HG03108 (cell line): ENCODE measurements around the gene NAT16.
"Not testable (repeated sequence)": the region's sequence is repeated elsewhere in the genome, so short reads cannot be mapped to it uniquely, and the experiment has no call there.

Source experiments
- ATAC-seq: cut with Tn5 transposase; IDR thresholded peaks from one replicate; pipeline ENCODE4 v1.9.1; 2021; ENCODE audit warnings: moderate library complexity; ENCODE audit not compliant: unreplicated experiment

Gene NAT16

DNA sequence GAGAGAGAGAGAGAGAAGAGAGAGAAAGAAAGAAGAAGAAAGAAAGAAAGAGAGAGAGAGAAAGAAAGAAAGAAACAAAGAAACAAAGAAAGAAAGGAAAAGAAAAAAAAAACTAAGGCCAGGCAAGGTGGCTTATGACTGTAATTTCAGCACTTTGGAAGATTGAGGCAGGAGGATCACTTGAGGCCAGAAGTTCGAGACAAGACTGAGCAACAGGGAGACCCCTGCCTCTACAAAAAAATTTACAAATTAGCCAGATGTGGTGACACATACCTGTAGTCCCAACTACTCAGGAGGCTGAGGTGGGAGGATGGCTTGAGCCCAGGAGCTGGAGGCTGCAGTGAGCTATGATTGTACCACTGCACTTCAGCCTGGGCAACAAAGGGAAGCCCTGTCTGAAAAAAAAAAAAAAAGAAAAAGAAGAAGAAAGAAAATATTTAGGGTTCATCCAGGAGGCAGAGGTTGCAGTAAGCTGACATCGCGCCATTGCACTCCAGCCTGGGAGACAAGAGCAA, 50.4 kb downstream of the NAT16 start:
- no peak for ATAC-seq

DNA sequence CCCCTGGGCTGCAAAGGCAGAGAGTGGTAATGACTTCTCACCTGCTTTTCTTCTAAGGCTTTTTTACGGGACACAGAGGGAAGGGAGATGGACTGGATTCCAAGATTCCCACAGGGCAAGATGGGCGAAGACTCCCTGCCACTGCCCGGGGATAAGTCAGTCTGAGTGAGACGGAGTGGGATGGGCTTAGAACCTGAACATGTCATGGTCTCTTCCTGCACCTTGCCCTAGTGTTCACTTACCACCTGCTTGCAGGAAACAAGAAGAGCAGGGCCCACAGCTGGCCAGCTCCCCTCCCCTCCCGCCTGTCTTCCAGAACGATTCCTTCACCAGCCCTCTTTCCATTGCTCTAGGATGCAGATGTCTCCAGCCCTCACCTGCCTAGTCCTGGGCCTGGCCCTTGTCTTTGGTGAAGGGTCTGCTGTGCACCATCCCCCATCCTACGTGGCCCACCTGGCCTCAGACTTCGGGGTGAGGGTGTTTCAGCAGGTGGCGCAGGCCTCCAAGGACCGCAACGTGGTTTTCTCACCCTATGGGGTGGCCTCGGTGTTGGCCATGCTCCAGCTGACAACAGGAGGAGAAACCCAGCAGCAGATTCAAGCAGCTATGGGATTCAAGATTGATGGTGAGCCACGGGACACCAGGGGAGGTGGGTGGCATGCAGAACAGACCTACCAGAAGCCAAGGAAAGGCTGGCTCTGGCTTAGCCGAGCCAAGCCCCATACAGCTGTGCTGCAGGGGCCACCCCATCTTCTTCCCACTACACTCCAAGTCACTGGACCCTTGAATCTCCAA, 51.9 kb downstream of the NAT16 start:
- ATAC-seq: no peak

DNA sequence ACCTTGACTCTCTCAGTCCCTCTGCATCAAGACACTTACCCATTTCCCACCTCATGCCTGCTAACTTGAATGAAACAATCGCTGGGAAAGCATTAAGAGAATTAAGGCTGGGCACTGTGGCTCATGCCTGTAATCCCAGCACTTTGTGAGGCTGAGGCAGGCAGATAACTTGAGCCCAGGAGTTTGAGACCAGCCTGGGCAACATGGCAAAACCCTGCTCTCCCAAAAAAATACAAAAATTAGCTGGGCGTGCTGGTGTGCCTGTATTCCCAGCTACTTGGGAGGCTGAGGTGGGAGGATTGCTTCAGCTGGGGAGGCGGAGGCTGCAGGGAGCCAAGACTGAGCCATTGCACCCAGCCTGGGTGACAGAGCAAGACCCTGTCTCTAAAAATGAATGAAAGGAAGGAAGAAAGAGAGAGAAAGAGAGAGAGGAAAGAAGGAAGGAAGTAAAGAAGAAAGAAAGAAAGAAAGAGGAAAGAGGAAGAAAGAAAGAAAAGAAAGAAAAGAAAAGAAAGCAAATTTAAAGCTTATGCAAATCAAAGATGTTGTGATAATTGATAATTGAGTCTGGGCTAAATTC, 52.5 kb downstream of the NAT16 start:
- no peak for ATAC-seq

DNA sequence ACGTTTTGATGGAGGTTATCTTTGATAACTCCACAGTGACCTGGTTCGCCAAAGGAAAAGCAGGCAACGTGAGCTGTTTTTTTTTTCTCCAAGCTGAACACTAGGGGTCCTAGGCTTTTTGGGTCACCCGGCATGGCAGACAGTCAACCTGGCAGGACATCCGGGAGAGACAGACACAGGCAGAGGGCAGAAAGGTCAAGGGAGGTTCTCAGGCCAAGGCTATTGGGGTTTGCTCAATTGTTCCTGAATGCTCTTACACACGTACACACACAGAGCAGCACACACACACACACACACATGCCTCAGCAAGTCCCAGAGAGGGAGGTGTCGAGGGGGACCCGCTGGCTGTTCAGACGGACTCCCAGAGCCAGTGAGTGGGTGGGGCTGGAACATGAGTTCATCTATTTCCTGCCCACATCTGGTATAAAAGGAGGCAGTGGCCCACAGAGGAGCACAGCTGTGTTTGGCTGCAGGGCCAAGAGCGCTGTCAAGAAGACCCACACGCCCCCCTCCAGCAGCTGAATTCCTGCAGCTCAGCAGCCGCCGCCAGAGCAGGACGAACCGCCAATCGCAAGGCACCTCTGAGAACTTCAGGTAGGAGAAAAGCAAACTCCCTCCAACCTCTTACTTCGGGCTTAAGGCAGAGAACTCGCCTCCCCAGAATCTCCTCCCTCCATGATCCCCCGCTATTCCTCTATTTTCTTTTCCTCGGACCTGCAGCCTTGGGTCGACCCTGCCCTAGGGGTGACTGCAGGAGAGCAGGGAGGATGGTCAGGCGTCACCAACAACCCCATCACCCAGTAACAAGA, 53.2 kb downstream of the NAT16 start, which contains the start of gene SERPINE1:
TSS of gene SERPINE1 (plus strand) at position 454 of the 809 bp plus-strand sequence. CDS start 1,290 bp downstream, outside the sequence.
- peak; percentile 53 for ATAC-seq

DNA sequence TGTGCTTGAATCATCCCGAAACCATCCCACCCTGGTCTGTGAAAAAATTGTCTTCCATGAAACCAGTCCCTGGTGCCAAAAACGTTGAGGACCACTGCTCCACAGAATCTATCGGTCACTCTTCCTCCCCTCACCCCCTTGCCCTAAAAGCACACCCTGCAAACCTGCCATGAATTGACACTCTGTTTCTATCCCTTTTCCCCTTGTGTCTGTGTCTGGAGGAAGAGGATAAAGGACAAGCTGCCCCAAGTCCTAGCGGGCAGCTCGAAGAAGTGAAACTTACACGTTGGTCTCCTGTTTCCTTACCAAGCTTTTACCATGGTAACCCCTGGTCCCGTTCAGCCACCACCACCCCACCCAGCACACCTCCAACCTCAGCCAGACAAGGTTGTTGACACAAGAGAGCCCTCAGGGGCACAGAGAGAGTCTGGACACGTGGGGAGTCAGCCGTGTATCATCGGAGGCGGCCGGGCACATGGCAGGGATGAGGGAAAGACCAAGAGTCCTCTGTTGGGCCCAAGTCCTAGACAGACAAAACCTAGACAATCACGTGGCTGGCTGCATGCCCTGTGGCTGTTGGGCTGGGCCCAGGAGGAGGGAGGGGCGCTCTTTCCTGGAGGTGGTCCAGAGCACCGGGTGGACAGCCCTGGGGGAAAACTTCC, 54.0 kb downstream of the NAT16 start:
- ATAC-seq: peak; percentile 53

DNA sequence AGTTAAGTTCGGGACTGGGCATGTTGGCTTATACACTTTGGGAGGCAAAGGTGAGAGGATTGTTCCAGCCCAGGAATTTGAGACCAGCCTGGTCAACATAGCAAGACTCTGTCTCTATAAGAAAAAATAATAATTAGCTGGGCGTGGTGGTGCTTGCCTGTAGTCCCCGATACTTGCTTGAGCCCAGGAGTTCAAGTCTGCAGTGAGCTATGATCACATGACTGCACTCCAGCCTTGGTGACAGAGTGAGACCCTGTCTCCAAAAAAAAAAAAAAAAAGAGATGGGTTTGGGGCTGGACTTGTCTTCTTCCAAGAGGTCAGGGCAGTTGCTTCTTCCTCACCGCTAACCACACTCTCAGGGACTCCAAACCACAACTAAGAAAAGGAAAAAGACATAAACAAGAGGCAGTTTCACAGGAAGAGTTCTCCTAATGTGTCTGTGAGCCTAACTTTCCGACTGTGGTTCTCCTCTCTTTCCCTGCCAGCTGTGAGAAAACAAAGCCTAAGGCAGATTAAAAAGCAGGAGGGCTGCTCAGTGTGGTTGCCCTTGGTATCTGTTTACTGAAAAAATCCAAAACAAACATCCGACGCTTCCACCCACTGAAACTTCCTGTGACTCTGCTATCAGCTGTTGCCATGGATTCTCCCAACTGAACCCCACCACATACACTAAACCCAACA, 55.6 kb downstream of the NAT16 start:
- ATAC-seq: no peak

GRCh38 chr7:101123703-101124068, 56.4 kb downstream of the NAT16 start:
- ATAC-seq: no peak

DNA sequence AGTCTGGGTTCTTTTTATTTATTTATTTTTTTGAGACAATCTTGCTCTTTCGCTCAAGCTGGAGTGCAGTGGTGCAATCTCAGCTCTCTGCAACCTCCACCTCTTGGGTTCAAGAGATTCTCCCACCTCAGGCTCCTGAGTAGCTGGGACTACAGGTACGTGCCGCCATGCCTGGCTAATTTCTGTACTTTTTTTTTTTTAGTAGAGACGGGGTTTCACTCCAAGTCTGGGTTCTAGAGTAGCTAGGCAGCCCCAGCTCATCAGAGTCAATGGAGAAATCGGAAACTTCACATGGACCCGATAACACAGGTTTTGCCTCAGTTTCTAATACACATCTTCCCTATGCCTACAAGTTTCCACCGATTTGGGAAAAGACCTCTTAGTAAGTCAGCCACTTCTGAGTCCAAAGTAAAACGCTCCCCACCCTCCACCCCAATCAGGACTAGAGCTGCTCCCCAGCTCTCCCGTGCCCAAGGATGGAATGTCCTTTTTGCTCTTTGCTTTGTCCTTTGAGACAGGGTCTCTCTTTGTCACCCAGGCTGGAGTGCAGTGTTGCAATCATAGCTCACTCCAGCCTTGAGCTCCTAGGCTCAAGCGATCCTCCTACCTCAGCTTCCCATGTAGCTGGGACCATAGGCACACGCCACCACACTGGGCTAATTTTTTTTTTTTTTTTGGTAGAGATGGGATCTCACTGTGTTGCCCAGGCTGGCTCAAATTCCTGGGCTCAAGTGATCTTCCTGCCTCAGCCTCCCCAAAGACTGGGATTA, 57.0 kb downstream of the NAT16 start:
- ATAC-seq: no peak

- ATAC-seq: no peak
These were observed 57.8 kb downstream of the NAT16 start for GRCh38 chr7:101121991-101122932.

GRCh38 chr7:101121631-101121990, 58.5 kb downstream of the NAT16 start:
- ATAC-seq: not testable (repeated sequence)
